HG03097 (cell line): ENCODE results near the gene ATXN7L1.
"Not testable (repeated sequence)": the region's sequence is repeated elsewhere in the genome, so short reads cannot be mapped to it uniquely, and the experiment has no call there.

ENCODE experiments used
- ATAC-seq: cut with Tn5 transposase; IDR thresholded peaks from one replicate; pipeline ENCODE4 v1.9.1; 2021; ENCODE audit not compliant: unreplicated experiment, low FRiP score

The ATXN7L1 gene

GRCh38 chr7:105861224-105861623 lies 15.2 kb downstream of the ATXN7L1 start:
- ATAC-seq = no peak

DNA sequence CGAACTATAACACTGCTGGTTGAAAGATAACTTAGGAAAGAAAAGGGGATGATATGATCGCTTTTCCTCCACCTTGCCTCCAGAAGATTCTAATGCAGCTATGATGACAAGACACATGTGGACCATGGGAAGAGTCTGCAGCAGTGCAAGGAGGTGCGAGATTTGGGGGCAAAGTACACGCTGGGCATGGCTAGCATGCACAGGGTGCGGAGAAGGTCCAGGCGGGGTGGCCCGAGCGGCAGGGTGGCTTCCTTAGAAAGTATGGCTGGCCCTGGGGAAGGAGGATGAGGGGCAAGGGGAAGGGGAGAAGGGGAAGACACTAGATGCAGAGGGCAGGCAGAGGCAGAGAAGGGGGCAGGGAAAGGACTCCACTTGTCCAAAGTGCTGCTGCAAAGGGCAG lies 15.6 kb downstream of the ATXN7L1 start:
- ATAC-seq = no peak

DNA sequence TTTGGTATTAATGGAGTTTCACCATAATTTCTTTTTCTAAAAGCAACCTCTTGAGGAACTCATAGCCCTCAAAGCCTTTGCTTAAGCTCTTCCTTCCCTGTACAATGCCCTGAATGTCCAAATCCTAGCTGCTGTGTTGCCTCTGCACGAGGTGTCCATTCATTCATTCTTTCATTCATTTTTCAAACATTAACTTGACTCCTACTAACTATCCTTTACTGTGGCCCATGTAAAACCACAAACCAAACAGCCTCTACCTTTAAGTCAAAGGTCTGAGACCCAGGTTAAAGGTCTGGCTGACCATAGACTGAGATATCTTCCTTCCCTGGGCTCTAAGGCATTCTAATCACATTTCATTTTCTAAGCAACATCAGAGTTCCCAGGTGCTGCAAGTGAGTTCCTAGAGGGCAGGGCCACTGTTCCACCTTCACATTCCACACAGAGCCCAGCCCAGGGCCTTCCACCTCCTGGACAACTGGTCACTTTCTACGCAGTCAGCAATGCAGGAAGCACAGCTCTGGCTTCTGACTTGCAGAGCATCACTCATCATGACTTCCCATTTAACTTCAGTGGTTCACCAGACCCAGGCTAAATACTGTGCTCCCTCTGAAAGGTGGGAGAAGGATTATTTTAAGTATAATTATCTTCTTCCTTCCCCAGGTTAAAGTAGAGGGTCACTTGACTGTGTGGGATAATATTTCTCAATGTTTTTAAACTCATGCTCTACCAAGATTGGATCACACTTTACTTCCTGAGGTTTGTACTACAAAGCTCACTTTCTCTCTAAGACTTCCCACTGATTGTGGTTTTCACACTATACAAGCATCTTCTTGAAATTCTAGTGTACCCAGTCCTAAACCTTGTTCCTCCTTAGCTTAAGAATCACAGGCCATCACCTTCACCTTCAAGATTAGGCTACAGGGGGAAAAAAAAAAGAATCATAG lies 19.1 kb downstream of the ATXN7L1 start:
- no peak for ATAC-seq

DNA sequence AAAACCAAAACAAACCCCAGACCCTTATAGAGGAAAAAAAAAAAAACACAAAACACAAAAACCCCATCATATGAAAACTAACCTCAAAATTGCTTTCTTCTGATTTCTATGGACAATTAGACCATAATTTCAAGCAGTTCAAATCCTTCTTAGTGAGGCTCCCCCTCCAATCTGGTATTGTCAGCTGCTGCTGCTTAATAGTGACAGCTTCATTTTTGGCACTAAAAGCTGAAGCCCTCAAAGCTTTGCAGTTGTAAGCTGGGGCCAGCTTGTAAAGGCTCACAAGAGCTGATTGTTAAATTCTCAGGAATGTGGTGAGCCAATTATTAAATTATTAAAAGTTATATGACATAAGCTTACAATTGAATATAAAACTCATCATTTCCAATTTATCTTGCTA lies 21.9 kb downstream of the ATXN7L1 start:
- ATAC-seq = no peak

GRCh38 chr7:105853931-105854419 lies 22.4 kb downstream of the ATXN7L1 start:
- no peak for ATAC-seq

DNA sequence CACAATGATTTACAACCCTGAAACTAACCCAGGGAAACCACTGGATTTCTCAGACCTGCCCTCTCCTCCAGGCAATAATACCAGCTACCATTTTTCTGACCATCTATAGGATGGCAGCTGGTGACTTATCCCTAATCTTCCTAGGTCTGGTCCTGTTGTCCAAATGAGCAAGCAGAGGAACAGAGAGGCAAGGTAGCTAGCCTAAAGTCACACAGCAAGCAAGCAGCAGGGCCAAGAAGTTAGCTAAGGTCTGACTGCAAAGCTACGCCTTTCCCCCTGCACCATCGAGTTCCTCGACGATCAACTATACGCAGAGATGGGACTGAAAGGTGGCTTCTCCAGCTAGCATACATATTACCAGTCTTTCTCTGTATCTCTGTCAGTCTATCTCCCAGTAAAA lies 25.3 kb downstream of the ATXN7L1 start:
- no peak for ATAC-seq

- no peak for ATAC-seq
Measured at GRCh38 chr7:105849122-105849855, 27.1 kb downstream of the ATXN7L1 start.

DNA sequence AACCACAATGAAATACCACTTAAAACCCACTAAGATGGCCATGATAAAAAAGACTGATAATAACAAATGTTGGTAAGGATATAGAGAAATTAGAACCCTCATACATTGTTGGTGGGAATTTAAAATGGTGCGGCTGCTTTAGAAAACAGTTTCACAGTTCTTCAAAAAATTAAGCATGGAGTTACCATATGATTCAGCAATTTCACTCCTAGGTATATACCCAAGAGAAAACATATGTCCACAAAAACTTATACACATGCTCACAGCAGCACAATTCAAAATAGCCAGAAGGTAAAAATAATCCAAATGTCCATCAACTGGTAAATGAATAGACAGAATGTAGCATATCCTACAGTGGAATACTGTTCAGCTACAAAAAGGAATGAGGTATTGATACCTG lies 30.0 kb downstream of the ATXN7L1 start:
- no peak for ATAC-seq

DNA sequence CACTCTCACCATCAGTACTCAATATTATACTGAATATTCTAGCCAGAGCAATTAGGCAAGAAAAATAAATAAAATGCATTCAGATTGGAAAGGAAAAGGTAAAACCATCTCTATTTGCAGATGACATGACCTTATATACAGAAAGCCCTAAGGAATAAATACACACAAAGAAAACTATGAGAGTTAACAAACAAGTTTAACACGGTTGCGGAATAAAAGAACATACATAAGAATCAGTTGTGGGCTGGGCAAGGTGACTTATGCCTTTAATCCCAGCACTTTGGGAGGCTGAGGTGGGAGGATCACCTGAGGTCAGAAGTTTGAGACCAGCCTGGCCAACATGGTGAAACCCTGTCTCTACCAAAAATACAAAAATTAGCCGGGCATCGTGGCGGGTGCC lies 31.7 kb downstream of the ATXN7L1 start:
- not testable (repeated sequence) for ATAC-seq

DNA sequence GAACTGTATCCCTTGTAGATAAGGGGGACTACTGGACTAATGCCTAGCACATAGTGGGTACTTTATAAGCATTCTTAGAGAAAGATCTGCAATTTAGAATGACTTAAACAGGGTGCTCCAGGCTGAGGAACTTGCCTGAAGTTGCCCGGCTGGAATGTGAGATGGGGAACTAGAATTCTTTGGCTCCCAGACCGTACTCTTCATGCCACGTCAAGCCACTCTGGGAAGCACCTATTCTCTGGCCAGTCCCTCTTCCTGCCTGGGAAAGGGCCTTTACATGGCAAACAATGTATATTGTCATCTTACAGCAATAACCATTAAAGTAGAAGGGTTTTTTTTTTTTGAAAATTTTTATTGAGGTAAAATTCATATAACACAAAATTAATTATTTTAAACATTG lies 34.5 kb downstream of the ATXN7L1 start:
- ATAC-seq = no peak

GRCh38 chr7:105840981-105841749 lies 35.2 kb downstream of the ATXN7L1 start:
- ATAC-seq = no peak

GRCh38 chr7:105839266-105839665 lies 37.1 kb downstream of the ATXN7L1 start:
- no peak for ATAC-seq

DNA sequence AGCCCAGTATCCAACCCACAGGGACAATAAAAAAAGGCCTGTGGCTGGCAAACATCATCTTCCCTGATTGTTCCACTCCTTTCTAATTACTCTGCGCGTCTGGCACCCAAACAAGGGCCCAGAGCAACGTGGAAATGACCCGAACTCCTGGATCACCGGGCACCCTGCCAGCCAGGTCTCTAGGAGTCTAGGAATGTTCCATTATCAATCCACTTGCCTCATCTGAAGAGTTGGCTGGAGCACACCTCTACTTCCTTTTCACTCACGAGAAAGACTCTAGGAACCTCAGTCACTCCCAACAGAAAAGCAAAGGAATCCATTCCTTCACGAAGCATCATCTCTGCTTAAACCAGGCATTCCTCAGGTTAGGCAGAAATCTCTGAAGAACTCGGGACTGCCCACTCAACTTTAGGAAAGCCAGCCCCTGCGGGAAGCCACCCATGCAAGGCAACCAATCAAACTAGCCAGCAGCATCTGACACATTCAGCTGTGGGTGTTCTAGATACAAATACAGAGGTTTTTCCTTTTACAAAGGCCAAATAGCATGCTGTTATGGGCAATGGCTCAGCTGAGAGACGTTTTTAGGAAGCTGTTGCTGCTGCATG lies 37.7 kb downstream of the ATXN7L1 start:
- ATAC-seq = no peak

DNA sequence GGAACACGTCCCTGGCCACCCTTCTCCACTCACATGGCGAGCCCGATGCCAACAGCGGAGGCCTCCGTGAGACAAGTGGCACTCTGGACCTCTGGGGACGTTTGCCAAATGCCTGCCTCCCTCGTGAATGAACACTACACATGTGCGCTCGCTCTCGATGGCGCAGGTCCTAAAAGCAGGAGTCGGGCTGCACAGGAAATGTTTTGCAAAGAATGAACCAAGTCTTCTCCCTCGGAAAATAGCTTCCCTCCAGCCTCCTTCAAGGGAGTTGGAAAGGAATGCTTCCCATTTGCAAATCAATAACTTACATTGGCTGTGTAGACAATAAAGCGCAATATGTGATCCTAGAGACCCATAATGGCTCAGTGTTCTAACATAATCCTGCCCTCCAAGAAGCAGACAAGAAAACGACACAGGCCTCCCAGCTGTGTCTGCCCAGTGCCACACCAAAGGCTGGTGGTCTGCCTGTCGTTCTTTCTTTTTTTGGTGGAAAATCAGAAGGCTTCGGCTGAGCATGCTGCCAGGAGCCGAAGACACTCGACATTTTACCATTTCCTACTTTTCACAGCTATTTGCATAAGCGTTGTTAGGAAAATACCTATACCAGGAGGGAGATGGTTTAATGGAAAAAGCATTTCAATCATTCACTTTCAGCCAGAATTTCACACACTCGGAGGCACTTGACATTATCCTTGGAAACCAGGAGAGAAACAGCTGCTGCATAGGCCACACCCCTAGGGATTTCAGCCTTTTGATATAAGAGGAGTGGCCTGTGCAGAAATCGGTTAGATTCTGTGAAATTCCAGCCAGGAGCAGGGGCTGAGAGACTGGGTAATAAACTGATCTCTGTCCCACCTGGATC lies 38.4 kb downstream of the ATXN7L1 start:
- no peak for ATAC-seq

DNA sequence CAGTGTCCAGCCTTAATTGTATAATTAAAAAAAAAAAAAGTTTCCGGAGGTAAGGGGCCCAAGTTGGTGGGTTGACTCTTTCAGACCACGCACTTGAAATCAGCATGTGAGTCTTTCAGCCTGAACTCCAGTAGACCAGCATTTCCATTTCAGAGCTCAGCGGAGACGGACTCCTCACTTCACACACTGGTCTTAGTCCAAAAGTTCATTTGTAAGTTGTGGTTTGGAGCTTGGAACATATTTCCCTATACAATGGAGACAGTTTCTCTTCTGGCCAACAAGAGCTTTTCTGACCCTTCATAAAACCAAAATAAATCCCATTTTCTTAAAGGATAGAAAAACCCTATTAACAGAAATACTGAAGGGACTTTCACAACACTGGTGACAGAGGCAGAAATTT lies 41.0 kb downstream of the ATXN7L1 start:
- no peak for ATAC-seq

GRCh38 chr7:105831824-105832535 lies 44.4 kb downstream of the ATXN7L1 start:
- no peak for ATAC-seq

DNA sequence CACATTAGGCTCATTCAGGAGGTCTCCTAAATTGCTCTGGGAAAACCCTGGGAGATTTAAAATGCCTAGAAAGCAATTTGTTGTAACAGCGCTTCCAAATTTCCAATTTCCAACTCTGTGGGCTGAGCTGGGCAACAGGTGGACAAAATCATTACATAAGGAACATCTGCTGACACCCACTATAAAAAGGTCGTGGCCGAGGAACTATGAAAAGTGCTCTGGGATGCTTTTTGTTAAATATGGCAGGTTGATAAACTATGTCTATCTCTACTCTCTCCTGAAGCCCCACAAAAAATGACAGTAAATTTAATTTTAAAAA lies 45.1 kb downstream of the ATXN7L1 start:
- no peak for ATAC-seq

DNA sequence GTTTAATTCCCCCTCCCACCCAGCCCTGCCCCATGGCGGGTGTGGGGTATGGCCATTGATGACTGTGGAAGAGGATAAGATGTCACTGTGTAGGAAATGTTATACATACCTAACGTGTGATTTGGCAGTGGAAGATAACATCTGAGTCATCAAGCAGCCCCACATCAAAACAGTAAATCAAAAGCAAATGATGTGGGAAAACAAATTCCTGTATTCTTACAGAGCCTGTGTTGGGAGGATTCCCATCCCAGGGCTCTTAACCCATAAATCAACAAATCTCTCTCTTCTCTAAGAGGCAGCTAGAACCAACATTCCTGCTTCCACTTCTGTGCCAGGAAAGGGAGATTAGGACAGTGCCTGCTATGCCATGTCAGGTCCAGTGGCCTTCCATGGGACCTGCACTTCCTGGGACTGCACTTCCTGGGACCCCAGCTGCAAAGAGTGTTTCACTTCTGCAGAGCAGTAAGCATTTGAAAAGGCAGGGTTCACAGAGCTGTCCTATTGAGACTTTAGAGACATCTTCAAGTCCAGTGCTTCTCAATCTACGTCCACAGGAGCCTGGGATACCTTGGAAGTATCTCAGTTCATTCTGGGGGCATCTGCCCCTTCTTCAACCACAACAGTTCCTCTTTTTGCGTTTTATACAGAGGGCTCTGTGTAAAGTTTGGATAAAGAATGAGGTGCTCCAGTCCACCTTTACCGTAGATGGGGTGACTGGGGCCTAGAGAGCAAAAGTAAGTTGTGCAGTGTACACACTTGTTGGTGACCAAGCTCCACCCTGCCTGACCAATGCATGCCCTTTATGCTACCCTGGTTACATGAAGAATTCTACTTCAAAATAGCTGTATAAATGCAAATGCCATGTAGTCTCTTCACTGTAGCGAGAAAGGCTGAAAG lies 45.7 kb downstream of the ATXN7L1 start:
- no peak for ATAC-seq
